ENCODE measurements around the gene AFAP1L1. TPM values are rescaled to one million over a fixed set of nuclear protein-coding genes. Genes with fewer than 3 reads are reported as not detected.

AFAP1L1 gene
- total and polyA plus RNA-seq, 9 of the 15 experiments (the other 6 are each of a cell fraction or from before 2014, with no cell fraction given) = 0.01 to 0.12 (median 0.03) TPM; not detected in 4

GRCh38 chr5:149356391-149356790 lies 84.7 kb downstream of the AFAP1L1 start:
- H4K20me1 ChIP-seq (replicated peaks; ENCODE audit: control insufficient read depth, insufficient read depth, low read length) = no peaks in the 10 kb centered on the region
- intact Hi-C loops (cut with micrococcal nuclease) (no loop called here), in situ Hi-C loops (cut with MboI) (no loop called here)
- H2AFZ ChIP-seq (ENCODE audit: low read depth, low read length) = no peak overlapping the region
- H3K9me1 ChIP-seq (ENCODE audit: control insufficient read depth, insufficient read depth, low read length) = no peaks in the 10 kb centered on the region
- DNase-seq (ENCODE audit: extremely low read depth in 1 of 4, low spot score in 3 of 4) (no peak), FAIRE-seq (no peak), ATAC-seq (no peak)
- H3K9ac ChIP-seq (ENCODE audit: insufficient read depth in 1 of 2, low read depth in 2 of 2, low read length in 2 of 2) = no peak overlapping the region
- no peak overlapping the region for H3K4me3 ChIP-seq
- H3K9me3 ChIP-seq (replicated peaks; ENCODE audit: control insufficient read depth, insufficient read depth, low read depth, low read length) = no peaks in the 10 kb centered on the region
- WGBS (ENCODE audit: insufficient coverage, low coverage, missing lambda C conversion rate) = 83% methylated on average over 8 of the region's 8 CpGs
- H3K4me2 ChIP-seq (ENCODE audit: insufficient read depth, low read length) = no peak overlapping the region
- H3K27ac ChIP-seq (ENCODE audit: extremely low read depth, low read depth, low read length) = no peak overlapping the region
- no peaks in the 10 kb centered on the region for H3K27me3 ChIP-seq (ENCODE audit: control insufficient read depth in 2 of 2, insufficient read depth in 2 of 2, low read length in 2 of 2)
- H3K36me3 ChIP-seq (ENCODE audit: control insufficient read depth, insufficient read depth, low read length) = peaks cover 45% of the 10 kb centered on the region
- ChIA-PET CTCF (ENCODE audit: low intra/inter-chr PET ratio) (no interaction called here), POLR2A (interaction anchor here (0.6 to 8.3 kb wide), 11 partner anchors 10 to 286 kb away, joined by 3 to 87 read pairs (median 4); partner anchors contain the start of gene GRPEL2)
- no TSS peak for BruUV-seq (replicated peaks)
- peaks cover 23% of the 10 kb centered on the region for H3K79me2 ChIP-seq (ENCODE audit: control insufficient read depth, insufficient read depth, low read length)
- H3K4me1 ChIP-seq (replicated peaks in 1 of 2; ENCODE audit: control insufficient read depth in 2 of 2, insufficient read depth in 2 of 2, low read length in 2 of 2) = peaks cover 9 to 13% of the 10 kb centered on the region in 2 experiments; a peak in 4 of 5 replicates
- no peak for TF ChIP-seq CHD2 (IDR thresholded peaks at IDR 0.05; ENCODE audit: low read depth, low read length)
- no peak for TF ChIP-seq SIN3B (IDR thresholded peaks at IDR 0.05; ENCODE audit: low read depth)
- no peak for TF ChIP-seq NFE2L1 (tag; IDR thresholded peaks at IDR 0.05; ENCODE audit: borderline replicate concordance, low read depth)
- no peak for TF ChIP-seq TAL1 (IDR thresholded peaks at IDR 0.05)
- TF ChIP-seq TFAP4 (CRISPR knock-in tag; IDR thresholded peaks at IDR 0.05; ENCODE audit: borderline replicate concordance) = no peak
- TF ChIP-seq CHAMP1 (IDR thresholded peaks at IDR 0.05) = no peak
- TF ChIP-seq NFIX (CRISPR knock-in tag; IDR thresholded peaks at IDR 0.05; ENCODE audit: low read depth) = no peak
- TF ChIP-seq TEAD4 (IDR thresholded peaks at IDR 0.05; ENCODE audit: low read length) = no peak
- TF ChIP-seq TEAD4 (CRISPR knock-in tag; IDR thresholded peaks at IDR 0.05; ENCODE audit: borderline replicate concordance) = no peak
- no peak for TF ChIP-seq HBP1 (CRISPR knock-in tag; IDR thresholded peaks at IDR 0.05)
- no peak for TF ChIP-seq KAT2B (IDR thresholded peaks at IDR 0.05; ENCODE audit: low read depth, low read length)
- TF ChIP-seq XRCC3 (IDR thresholded peaks at IDR 0.05) = no peak
- no peak for TF ChIP-seq E2F5 (CRISPR knock-in tag; IDR thresholded peaks at IDR 0.05)
- TF ChIP-seq NFIC (IDR thresholded peaks at IDR 0.05) = no peak
- no peak for TF ChIP-seq NELFE (IDR thresholded peaks at IDR 0.05; ENCODE audit: insufficient read depth, insufficient read length)
- no peak for TF ChIP-seq CBFB (CRISPR knock-in tag; IDR thresholded peaks at IDR 0.05)
- TF ChIP-seq BRF1 (IDR thresholded peaks at IDR 0.05; ENCODE audit: borderline replicate concordance, extremely low read depth, insufficient read length) = no peak

Data from K562 (cell line).